Measurements from ENCODE around the gene CBX4. TPM values are rescaled to one million over a fixed set of nuclear protein-coding genes. Genes with fewer than 3 reads are reported as not detected.

The CBX4 gene
- total and polyA plus RNA-seq, 2 donors (not counting 1 experiment from before 2014, with no cell fraction given), result 5.4 to 13.4 TPM

DNA sequence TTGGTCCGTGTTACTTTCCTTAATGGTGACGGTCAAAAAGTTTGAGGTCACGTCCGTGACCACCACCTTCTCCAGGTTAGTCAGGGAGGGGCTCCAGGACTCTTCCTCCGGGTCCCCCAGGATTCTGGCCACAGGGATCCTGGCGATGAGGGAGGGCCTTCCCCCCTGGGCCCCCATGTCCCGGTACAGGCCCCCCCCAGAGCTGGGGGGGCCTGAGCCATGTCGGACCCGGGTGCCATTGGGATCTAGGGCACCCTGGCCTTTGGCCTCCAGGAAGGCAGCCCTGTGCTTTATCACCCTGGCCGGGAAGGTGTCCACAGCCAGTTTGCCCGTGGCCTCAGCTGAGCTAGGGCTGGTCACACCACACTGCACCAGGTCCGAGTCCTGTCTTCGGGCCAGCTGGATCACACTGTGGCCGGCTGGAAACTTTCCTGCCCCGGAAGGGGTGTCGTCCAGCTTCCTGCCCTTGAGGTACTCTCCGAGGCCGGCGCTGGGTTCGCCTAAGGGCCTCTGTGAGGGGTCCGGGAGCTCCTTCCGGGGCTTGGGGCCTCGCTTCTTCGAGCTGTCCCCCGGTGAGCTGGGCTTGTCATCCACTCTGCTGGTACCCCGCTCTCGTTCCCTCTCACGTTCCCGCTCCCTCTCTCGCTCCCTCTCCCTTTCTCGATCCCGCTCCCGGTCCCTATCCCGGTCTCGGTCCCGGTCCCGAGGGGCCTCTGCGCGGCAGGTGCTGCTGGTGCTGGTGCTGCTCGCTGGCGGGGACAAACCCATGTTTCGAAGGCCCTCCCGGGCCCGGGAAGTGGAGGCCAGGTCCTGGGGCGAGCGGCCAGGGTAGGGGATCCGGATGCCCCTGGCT, 44.4 kb downstream of the CBX4 start:
- no peak overlapping the region for H3K4me2 ChIP-seq (ENCODE audit: extremely low read depth, insufficient read depth, low read length)
- H4K20me1 ChIP-seq (ENCODE audit: control insufficient read depth, extremely low read depth, insufficient read depth, low read length), result no peaks in the 10 kb centered on the region
- no peaks in the 10 kb centered on the region for H3K79me2 ChIP-seq (ENCODE audit: control insufficient read depth, insufficient read depth, low read length)
- no peak for TF ChIP-seq EZH2 (IDR thresholded peaks at IDR 0.05; ENCODE audit: low read length, missing control alignments)
- TF ChIP-seq, protein P1, sequence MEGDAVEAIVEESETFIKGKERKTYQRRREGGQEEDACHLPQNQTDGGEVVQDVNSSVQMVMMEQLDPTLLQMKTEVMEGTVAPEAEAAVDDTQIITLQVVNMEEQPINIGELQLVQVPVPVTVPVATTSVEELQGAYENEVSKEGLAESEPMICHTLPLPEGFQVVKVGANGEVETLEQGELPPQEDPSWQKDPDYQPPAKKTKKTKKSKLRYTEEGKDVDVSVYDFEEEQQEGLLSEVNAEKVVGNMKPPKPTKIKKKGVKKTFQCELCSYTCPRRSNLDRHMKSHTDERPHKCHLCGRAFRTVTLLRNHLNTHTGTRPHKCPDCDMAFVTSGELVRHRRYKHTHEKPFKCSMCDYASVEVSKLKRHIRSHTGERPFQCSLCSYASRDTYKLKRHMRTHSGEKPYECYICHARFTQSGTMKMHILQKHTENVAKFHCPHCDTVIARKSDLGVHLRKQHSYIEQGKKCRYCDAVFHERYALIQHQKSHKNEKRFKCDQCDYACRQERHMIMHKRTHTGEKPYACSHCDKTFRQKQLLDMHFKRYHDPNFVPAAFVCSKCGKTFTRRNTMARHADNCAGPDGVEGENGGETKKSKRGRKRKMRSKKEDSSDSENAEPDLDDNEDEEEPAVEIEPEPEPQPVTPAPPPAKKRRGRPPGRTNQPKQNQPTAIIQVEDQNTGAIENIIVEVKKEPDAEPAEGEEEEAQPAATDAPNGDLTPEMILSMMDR (conservative IDR thresholded peaks at IDR 0.05 in 1 of 2, IDR thresholded peaks at IDR 0.05 in 1 of 2; ENCODE audit: low read depth in 1 of 2, low read length in 2 of 2), result no peak
- H3K27me3 ChIP-seq (ENCODE audit: control insufficient read depth, insufficient read depth, low read length), result peaks cover 46% of the 10 kb centered on the region
- H2AFZ ChIP-seq (ENCODE audit: low read length), result no peak overlapping the region
- no peak overlapping the region for H3K4me3 ChIP-seq (replicated peaks in 1 of 4; ENCODE audit: control extremely low read depth in 1 of 4, insufficient read depth in 1 of 4, low read depth in 3 of 4, low read length in 4 of 4)
- DNase-seq (ENCODE audit: low read depth in 2 of 2), result no peak
- H3K27ac ChIP-seq (ENCODE audit: insufficient read depth, low read length), result no peak overlapping the region
- no peak overlapping the region for H3K9ac ChIP-seq (ENCODE audit: insufficient read depth, low read length)
- no peaks in the 10 kb centered on the region for H3K9me3 ChIP-seq (ENCODE audit: control insufficient read depth, insufficient read depth, low read depth, low read length)
- peaks cover 6% of the 10 kb centered on the region for H3K36me3 ChIP-seq (ENCODE audit: control insufficient read depth, insufficient read depth, low read length)
- H3K4me1 ChIP-seq (ENCODE audit: control insufficient read depth, extremely low read depth, insufficient read depth, low read length), result peaks cover 13% of the 10 kb centered on the region

- TF ChIP-seq, protein P1 (conservative IDR thresholded peaks at IDR 0.05 in 1 of 2, IDR thresholded peaks at IDR 0.05 in 1 of 2; ENCODE audit: low read depth in 1 of 2, low read length in 2 of 2), result no peak
- no peak for TF ChIP-seq EZH2 (IDR thresholded peaks at IDR 0.05; ENCODE audit: low read length, missing control alignments)
- Histone ChIP-seq H3K4me3 (replicated peaks in 1 of 4; ENCODE audit: control extremely low read depth in 1 of 4, insufficient read depth in 1 of 4, low read depth in 3 of 4, low read length in 4 of 4) (peak overlapping the region in 2 of 4 experiments; percentile 57 to 61), H3K9ac (ENCODE audit: insufficient read depth, low read length) (no peak overlapping the region), H3K79me2 (ENCODE audit: control insufficient read depth, insufficient read depth, low read length) (no peaks in the 10 kb centered on the region), H3K36me3 (ENCODE audit: control insufficient read depth, insufficient read depth, low read length) (peaks cover 6% of the 10 kb centered on the region), H4K20me1 (ENCODE audit: control insufficient read depth, extremely low read depth, insufficient read depth, low read length) (no peaks in the 10 kb centered on the region), H3K27me3 (ENCODE audit: control insufficient read depth, insufficient read depth, low read length) (peaks cover 46% of the 10 kb centered on the region), H3K4me2 (ENCODE audit: extremely low read depth, insufficient read depth, low read length) (peak overlapping the region; percentile 94), H3K9me3 (ENCODE audit: control insufficient read depth, insufficient read depth, low read depth, low read length) (no peaks in the 10 kb centered on the region), H3K27ac (ENCODE audit: insufficient read depth, low read length) (peak overlapping the region; percentile 89), H2AFZ (ENCODE audit: low read length) (no peak overlapping the region), H3K4me1 (ENCODE audit: control insufficient read depth, extremely low read depth, insufficient read depth, low read length) (peaks cover 13% of the 10 kb centered on the region)
- DNase-seq (ENCODE audit: low read depth in 2 of 2), result peak in 1 of 2 donors; percentile 52
Measured at GRCh38 chr17:79793924-79794304, 45.3 kb downstream of the CBX4 start.

GRCh38 chr17:79792984-79793923, 46.0 kb downstream of the CBX4 start:
- peak overlapping the region; percentile 94 for H3K4me2 ChIP-seq (ENCODE audit: extremely low read depth, insufficient read depth, low read length)
- no peak for TF ChIP-seq EZH2 (IDR thresholded peaks at IDR 0.05; ENCODE audit: low read length, missing control alignments)
- TF ChIP-seq, protein P1 (conservative IDR thresholded peaks at IDR 0.05 in 1 of 2, IDR thresholded peaks at IDR 0.05 in 1 of 2; ENCODE audit: low read depth in 1 of 2, low read length in 2 of 2), result no peak
- H3K9me3 ChIP-seq (ENCODE audit: control insufficient read depth, insufficient read depth, low read depth, low read length), result no peaks in the 10 kb centered on the region
- H3K9ac ChIP-seq (ENCODE audit: insufficient read depth, low read length), result peak overlapping the region; percentile 60
- peaks cover 13% of the 10 kb centered on the region for H3K4me1 ChIP-seq (ENCODE audit: control insufficient read depth, extremely low read depth, insufficient read depth, low read length)
- peak overlapping the region; percentile 31 for H2AFZ ChIP-seq (ENCODE audit: low read length)
- peaks cover 6% of the 10 kb centered on the region for H3K36me3 ChIP-seq (ENCODE audit: control insufficient read depth, insufficient read depth, low read length)
- H3K27ac ChIP-seq (ENCODE audit: insufficient read depth, low read length), result peak overlapping the region; percentile 89
- no peaks in the 10 kb centered on the region for H3K79me2 ChIP-seq (ENCODE audit: control insufficient read depth, insufficient read depth, low read length)
- H3K27me3 ChIP-seq (ENCODE audit: control insufficient read depth, insufficient read depth, low read length), result peaks cover 42% of the 10 kb centered on the region
- H4K20me1 ChIP-seq (ENCODE audit: control insufficient read depth, extremely low read depth, insufficient read depth, low read length), result no peaks in the 10 kb centered on the region
- peak; percentile 80 to 88 for DNase-seq (ENCODE audit: low read depth in 2 of 2)
- peak overlapping the region; percentile 55 to 61 (median 59) for H3K4me3 ChIP-seq (replicated peaks in 1 of 4; ENCODE audit: control extremely low read depth in 1 of 4, insufficient read depth in 1 of 4, low read depth in 3 of 4, low read length in 4 of 4)

Measured in fibroblast of lung (primary cell).